Measurements from ENCODE around the gene MUL1. TPM values are rescaled to one million over a fixed set of nuclear protein-coding genes. Genes with fewer than 3 reads are reported as not detected.

MUL1 gene
- total RNA-seq, 1 experiment from 2014 or later, result 21.9 TPM

GRCh38 chr1:20493839-20494608 lies 13.9 kb downstream of the MUL1 start:
- ChIA-PET POLR2A (interaction anchor here (0.6 to 0.9 kb wide), 2 partner anchors 11 to 281 kb away, joined by 3 read pairs; no protein-coding TSS in a partner anchor), CTCF (interaction anchor here (0.6 to 4.4 kb wide), 32 partner anchors 9 to 1560 kb away, joined by 3 to 42 read pairs (median 4); partner anchors contain the start of genes CAMK2N1, MUL1 and VWA5B1)
- Mint-ChIP-seq H3K9me3 (no peaks in the 10 kb centered on the region), H3K4me1 (peaks cover 4% of the 10 kb centered on the region), H3K27me3 (ENCODE audit: low read depth) (peaks cover 22% of the 10 kb centered on the region), H3K36me3 (no peaks in the 10 kb centered on the region), H3K27ac (no peak overlapping the region), H3K4me3 (no peak overlapping the region)
- DNase-seq (ENCODE audit: low spot score), result peak; percentile 93
- peak; percentile 82 for ATAC-seq
- no peak for TF ChIP-seq NR2C2 (CRISPR knock-in tag; IDR thresholded peaks at IDR 0.05)
- no peak; the same call in 1 of the 2 replicates for TF ChIP-seq GTF2I (CRISPR knock-in tag; conservative IDR thresholded peaks at IDR 0.05)
- TF ChIP-seq E2F1 (CRISPR knock-in tag; IDR thresholded peaks at IDR 0.05), result no peak
- no peak for TF ChIP-seq CDX4 (CRISPR knock-in tag; IDR thresholded peaks at IDR 0.05; ENCODE audit: borderline replicate concordance)
- no peak for TF ChIP-seq ZNF396 (CRISPR knock-in tag; IDR thresholded peaks at IDR 0.05; ENCODE audit: borderline replicate concordance)
- no peak for TF ChIP-seq CREM (CRISPR knock-in tag; IDR thresholded peaks at IDR 0.05)
- no peak for TF ChIP-seq TEAD4 (CRISPR knock-in tag; IDR thresholded peaks at IDR 0.05)
- TF ChIP-seq USF2 (CRISPR knock-in tag; IDR thresholded peaks at IDR 0.05), result peak; percentile 80
- TF ChIP-seq USF1 (CRISPR knock-in tag; IDR thresholded peaks at IDR 0.05), result peak; percentile 85
- TF ChIP-seq NFYB (CRISPR knock-in tag; conservative IDR thresholded peaks at IDR 0.05; ENCODE audit: low read depth), result no peak
- peak; percentile 91 for TF ChIP-seq CTCF (IDR thresholded peaks at IDR 0.05)
- TF ChIP-seq ZNF425 (CRISPR knock-in tag; conservative IDR thresholded peaks at IDR 0.05), result no peak
- TF ChIP-seq GRHL2 (CRISPR knock-in tag; IDR thresholded peaks at IDR 0.05; ENCODE audit: insufficient replicate concordance, severe bottlenecking), result no peak
- TF ChIP-seq ZNF423 (CRISPR knock-in tag; IDR thresholded peaks at IDR 0.05), result no peak
- TF ChIP-seq ESRRA (CRISPR knock-in tag; IDR thresholded peaks at IDR 0.05; ENCODE audit: borderline replicate concordance), result no peak
- no peak for TF ChIP-seq ERG (CRISPR knock-in tag; IDR thresholded peaks at IDR 0.05)
- TF ChIP-seq FOXJ3 (CRISPR knock-in tag; IDR thresholded peaks at IDR 0.05; ENCODE audit: borderline replicate concordance), result no peak
- TF ChIP-seq AFF4 (CRISPR knock-in tag; IDR thresholded peaks at IDR 0.05; ENCODE audit: borderline replicate concordance), result no peak
- TF ChIP-seq SOX15 (CRISPR knock-in tag; IDR thresholded peaks at IDR 0.05), result no peak
- TF ChIP-seq PRRX2 (CRISPR knock-in tag; IDR thresholded peaks at IDR 0.05), result no peak
- TF ChIP-seq NR1H2 (CRISPR knock-in tag; IDR thresholded peaks at IDR 0.05), result no peak
- no peak for TF ChIP-seq ZBTB43 (CRISPR knock-in tag; IDR thresholded peaks at IDR 0.05)
- TF ChIP-seq ZNF121 (CRISPR knock-in tag; IDR thresholded peaks at IDR 0.05), result peak; percentile 44; the same call in 1 of the 2 replicates

Measured in WTC11 (cell line).